GM19239 (cell line): ENCODE results near the gene RNF168.
"Not testable (repeated sequence)": the region's sequence is repeated elsewhere in the genome, so short reads cannot be mapped to it uniquely, and the experiment has no call there.

Experiments
- DNase-seq: peaks from one replicate; pipeline ENCODE4 v3.0.0; 2011; ENCODE audit warnings: low spot score; ENCODE audit not compliant: insufficient read length
- FAIRE-seq: peaks from 2 replicates; lab custom pipeline; 2011; peaks lifted over from hg19 to GRCh38; lab: Jason Lieb, UNC

The RNF168 gene

GRCh38 chr3:196472286-196472685 is 31.3 kb downstream of the RNF168 start:
- DNase-seq (no peak), FAIRE-seq (no peak)

DNA sequence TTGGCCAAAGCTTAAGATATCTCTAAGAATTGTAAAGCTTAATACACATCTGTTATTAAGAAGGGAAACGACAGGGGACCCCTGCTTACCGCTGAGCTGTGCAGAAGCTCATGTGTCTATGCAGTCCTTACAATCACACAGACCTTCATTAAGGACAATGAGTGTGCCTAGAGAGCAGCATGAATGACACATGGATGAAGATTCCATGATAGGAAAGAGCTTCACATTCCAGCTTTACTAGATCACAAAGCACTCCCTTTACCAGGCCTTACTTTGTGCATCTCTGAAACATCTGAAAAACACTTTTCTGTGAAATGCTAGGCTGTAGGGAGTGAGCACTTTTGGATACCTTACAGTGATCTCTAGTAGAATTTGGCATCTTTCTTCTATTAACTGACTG is 32.0 kb downstream of the RNF168 start:
- DNase-seq (no peak), FAIRE-seq (no peak)

DNA sequence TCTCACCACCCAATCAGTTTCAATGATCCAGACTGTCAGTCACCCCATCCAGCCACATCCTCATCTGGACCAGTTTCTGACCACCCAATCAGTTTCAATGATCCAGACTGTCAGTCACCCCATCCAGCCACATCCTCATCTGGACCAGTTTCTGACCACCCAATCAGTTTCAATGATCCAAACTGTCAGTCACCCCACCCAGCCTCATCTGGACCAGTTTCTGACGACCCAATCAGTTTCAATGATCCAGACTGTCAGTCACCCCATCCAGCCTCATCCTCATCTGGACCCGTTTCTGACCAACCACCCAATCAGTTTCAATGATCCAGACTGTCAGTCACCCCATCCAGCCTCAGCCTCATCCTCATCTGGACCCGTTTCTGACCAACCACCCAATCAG is 33.4 kb downstream of the RNF168 start:
- not testable (repeated sequence) for DNase-seq, FAIRE-seq

DNA sequence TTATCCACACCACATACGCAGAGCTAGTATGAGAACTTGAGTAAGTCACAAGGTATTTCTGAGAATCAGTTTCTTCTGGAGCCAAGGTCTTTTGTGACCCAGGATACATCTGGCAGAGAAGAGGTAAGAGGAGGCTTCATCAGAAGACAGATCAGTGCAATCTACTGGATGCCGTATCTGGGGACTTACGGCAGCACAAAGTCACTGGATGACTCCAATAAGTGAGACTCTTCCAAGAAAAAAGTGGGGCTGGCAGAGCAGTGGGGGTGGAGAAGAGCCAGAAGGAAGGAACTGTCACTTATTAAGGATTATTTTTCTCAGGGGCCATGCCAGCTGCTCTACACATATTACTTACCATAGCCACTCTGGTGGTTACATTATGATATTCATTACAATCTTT is 39.8 kb downstream of the RNF168 start:
- no peak for DNase-seq
- FAIRE-seq: no peak

DNA sequence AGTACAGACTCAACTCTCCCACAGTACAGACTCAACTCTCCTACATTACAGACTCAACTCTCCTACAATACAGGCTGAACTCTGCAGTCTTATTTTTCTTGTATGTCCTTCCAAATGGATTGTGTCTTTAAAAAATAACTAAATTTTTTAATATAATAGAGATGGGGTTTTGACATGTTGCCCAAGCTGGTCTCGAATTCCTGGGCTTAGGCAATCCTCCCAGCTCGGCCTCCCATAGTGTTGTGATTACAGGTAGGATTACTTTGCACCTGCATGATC is 40.2 kb downstream of the RNF168 start:
- FAIRE-seq (no peak), DNase-seq (no peak)

- not testable (repeated sequence) for DNase-seq, FAIRE-seq
Measured at GRCh38 chr3:196462680-196463477, 40.7 kb downstream of the RNF168 start.

GRCh38 chr3:196458063-196458462 is 45.5 kb downstream of the RNF168 start:
- FAIRE-seq (no peak), DNase-seq (no peak)

GRCh38 chr3:196457470-196457869 is 46.1 kb downstream of the RNF168 start:
- FAIRE-seq, DNase-seq: not testable (repeated sequence)

- FAIRE-seq (no peak), DNase-seq (no peak)
Measured at GRCh38 chr3:196454935-196455334, 48.6 kb downstream of the RNF168 start.

DNA sequence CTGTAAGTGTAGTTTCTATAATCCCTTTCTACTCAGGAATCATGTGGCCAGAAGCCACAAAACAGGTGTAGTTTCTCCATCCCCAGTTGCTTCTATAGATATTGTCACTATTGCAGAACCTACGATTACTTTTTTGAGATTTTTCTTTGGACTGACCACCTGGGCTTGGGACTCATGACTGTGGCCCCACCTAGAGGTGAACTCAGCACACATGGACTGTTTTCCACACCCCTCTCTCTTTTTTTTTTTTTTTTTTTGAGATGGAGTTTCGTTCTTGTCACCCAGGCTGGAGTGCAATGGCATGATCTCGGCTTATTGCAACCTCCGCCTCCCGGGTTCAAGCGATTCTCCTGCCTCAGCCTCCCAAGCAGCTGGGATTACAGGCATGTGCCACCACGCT is 58.2 kb downstream of the RNF168 start:
- not testable (repeated sequence) for DNase-seq, FAIRE-seq

- DNase-seq (no peak), FAIRE-seq (no peak)
Measured at GRCh38 chr3:196444500-196444894, 59.1 kb downstream of the RNF168 start.

GRCh38 chr3:196440696-196441095 is 62.9 kb downstream of the RNF168 start:
- DNase-seq: no peak
- FAIRE-seq: peak; percentile 14

GRCh38 chr3:196440041-196440537 is 63.5 kb downstream of the RNF168 start:
- FAIRE-seq: peak; percentile 56

DNA sequence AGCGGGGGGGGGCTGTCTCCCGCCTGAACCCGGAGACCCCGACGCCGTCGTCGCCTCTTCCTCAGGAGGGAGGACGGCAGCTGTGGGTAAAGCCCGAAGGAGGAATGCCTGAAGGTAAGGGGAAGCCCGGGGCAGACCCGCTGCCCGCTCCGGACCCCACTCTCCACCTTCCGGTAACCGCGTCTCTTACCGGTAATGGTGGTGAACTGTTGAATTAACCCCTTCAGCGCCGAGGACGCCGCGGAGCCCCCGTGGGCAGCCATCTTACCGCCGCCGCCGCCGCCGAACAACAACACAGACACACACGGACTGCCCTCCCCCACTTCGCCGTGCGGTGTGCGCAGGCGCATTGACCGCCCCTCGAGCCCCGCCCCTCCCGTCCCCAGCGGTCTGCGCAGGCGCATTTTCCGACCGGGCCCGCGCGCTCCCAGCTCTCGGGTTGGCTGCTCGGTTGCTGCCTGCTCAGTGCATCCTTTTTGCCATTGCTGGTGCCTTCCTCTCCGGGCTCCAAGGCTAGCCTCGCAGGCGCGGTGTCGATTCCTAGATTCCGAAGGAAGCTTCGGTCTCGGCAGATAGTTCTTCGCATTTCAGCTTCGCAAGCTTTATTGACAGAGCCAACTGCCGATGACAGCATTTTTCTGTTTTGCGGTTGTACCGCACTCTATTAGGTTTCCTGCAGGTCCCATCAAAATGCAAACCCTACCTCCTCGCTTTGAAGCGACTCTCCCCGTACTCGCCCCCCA is 71.3 kb downstream of the RNF168 start, which contains the start of gene UBXN7:
TSS of gene UBXN7 (minus strand) at position 291 of the 743 bp plus-strand sequence. CDS start at position 263, 28 bp downstream.
- peak; percentile 82 for DNase-seq
- FAIRE-seq: peak; percentile 97

More at GRCh38 chr3:196440041-196440537, 63.5 kb downstream of the RNF168 start:
- no peak for DNase-seq

- peak; percentile 82 for FAIRE-seq
- DNase-seq: no peak
Measured at GRCh38 chr3:196431181-196432136, 72.1 kb downstream of the RNF168 start.

- DNase-seq: no peak
- FAIRE-seq: no peak
Measured at GRCh38 chr3:196428041-196428440, 75.5 kb downstream of the RNF168 start.

- not testable (repeated sequence) for DNase-seq, FAIRE-seq
Measured at GRCh38 chr3:196424421-196424820, 79.1 kb downstream of the RNF168 start.

- FAIRE-seq (no peak), DNase-seq (no peak)
Measured at GRCh38 chr3:196423044-196423781, 80.4 kb downstream of the RNF168 start.

- not testable (repeated sequence) for DNase-seq, FAIRE-seq
Measured at GRCh38 chr3:196421668-196422067, 81.9 kb downstream of the RNF168 start.
